ENCODE data around the gene BAZ2B. TPM values are rescaled to one million over a fixed set of nuclear protein-coding genes. Genes with fewer than 3 reads are reported as not detected.
A peak's percentile ranks its signal among the peaks of the same experiment; 100 is the strongest.

Gene BAZ2B
- total RNA-seq, 3 donors from 2014 or later = 58.9 to 98.1 (median 72.5) TPM

GRCh38 chr2:159286709-159287441 lies 329.5 kb downstream of the BAZ2B start:
- intact Hi-C loops (cut with DNase I, micrococcal nuclease) = no loop called here
- H3K9me3 ChIP-seq = no peaks in the 10 kb centered on the region
- no peak for TF ChIP-seq CTCF (IDR thresholded peaks at IDR 0.05)
- H3K4me3 ChIP-seq = peak overlapping the region; percentile 64
- no peaks in the 10 kb centered on the region for H3K36me3 ChIP-seq (ENCODE audit: low read depth)
- ATAC-seq (peak; percentile 99), DNase-seq (peak; percentile 99 to 100 (median 100))
- no peaks in the 10 kb centered on the region for H3K4me1 ChIP-seq (ENCODE audit: low read depth)

GRCh38 chr2:159285929-159286708 lies 330.2 kb downstream of the BAZ2B start, which contains the start of gene WDSUB1:
Gene WDSUB1, minus strand, starts transcription at chr2:159286703. Its CDS starts 3,634 bp downstream, at chr2:159283069.
- H3K9me3 ChIP-seq = no peaks in the 10 kb centered on the region
- intact Hi-C loops (cut with DNase I, micrococcal nuclease) = no loop called here
- ATAC-seq (peak; percentile 43), DNase-seq (peak; percentile 73 to 81 (median 80))
- H3K4me3 ChIP-seq = peak within 1 kb of the TSS; percentile 64
- TF ChIP-seq CTCF (IDR thresholded peaks at IDR 0.05) = no peak
- no peaks in the 10 kb centered on the region for H3K4me1 ChIP-seq (ENCODE audit: low read depth)
- H3K36me3 ChIP-seq (ENCODE audit: low read depth) = no peaks in the 10 kb centered on the region

- peak in 2 of 3 donors; percentile 32 to 56 for DNase-seq
- no peak for TF ChIP-seq CTCF (IDR thresholded peaks at IDR 0.05)
- Histone ChIP-seq H3K4me3 (no peak overlapping the region), H3K4me1 (ENCODE audit: low read depth) (no peaks in the 10 kb centered on the region), H3K9me3 (no peaks in the 10 kb centered on the region), H3K36me3 (ENCODE audit: low read depth) (no peaks in the 10 kb centered on the region)
- ATAC-seq = no peak
- intact Hi-C loops (cut with DNase I, micrococcal nuclease) = no loop called here
These were observed 330.9 kb downstream of the BAZ2B start for GRCh38 chr2:159285433-159285832.

GRCh38 chr2:159283529-159283928 lies 332.8 kb downstream of the BAZ2B start:
- intact Hi-C loops (cut with DNase I, micrococcal nuclease) = no loop called here
- ATAC-seq (no peak), DNase-seq (no peak)
- no peaks in the 10 kb centered on the region for H3K4me1 ChIP-seq (ENCODE audit: low read depth)
- no peaks in the 10 kb centered on the region for H3K36me3 ChIP-seq (ENCODE audit: low read depth)
- H3K9me3 ChIP-seq = no peaks in the 10 kb centered on the region
- TF ChIP-seq CTCF (IDR thresholded peaks at IDR 0.05) = no peak
- H3K4me3 ChIP-seq = no peak overlapping the region

GRCh38 chr2:159281002-159281401 lies 335.3 kb downstream of the BAZ2B start:
- no peak overlapping the region for H3K4me3 ChIP-seq
- ATAC-seq = no peak
- no peak for DNase-seq
- no peaks in the 10 kb centered on the region for H3K4me1 ChIP-seq (ENCODE audit: low read depth)
- H3K36me3 ChIP-seq (ENCODE audit: low read depth) = no peaks in the 10 kb centered on the region
- no peak for TF ChIP-seq CTCF (IDR thresholded peaks at IDR 0.05)
- no peaks in the 10 kb centered on the region for H3K9me3 ChIP-seq
- intact Hi-C loops (cut with DNase I, micrococcal nuclease) = no loop called here
